ENCODE data around the gene CTTN.
A peak's percentile ranks its signal among the peaks of the same experiment; 100 is the strongest.

Gene CTTN

GRCh38 chr11:70456921-70457532 is 58.7 kb downstream of the CTTN start:
- DNase-seq: no peak

- no peak for DNase-seq
Measured at GRCh38 chr11:70458736-70459135, 60.4 kb downstream of the CTTN start.

- DNase-seq: no peak
Measured at GRCh38 chr11:70460111-70460510, 61.8 kb downstream of the CTTN start.

DNA sequence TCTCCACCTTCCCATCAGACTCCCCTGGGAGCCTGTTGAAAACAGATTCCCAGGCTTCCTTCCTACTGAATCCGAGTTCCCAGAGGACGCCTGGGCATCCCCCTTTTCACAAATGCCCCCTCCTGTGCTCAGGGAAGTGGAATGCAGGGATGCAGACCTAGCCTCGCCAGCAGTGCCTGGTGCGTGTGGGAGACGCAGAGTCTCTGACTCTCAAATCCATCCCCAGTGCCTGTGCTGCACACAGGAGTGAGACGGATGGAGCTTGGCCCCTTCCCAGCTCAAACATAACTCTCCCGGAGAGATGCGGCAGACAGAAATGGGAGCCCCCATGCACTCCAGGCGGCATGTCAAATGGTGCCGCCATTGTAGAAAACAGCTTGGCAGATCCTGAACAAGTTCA is 62.6 kb downstream of the CTTN start:
- no peak for DNase-seq

- no peak for DNase-seq
Measured at GRCh38 chr11:70462818-70463477, 64.6 kb downstream of the CTTN start.

DNA sequence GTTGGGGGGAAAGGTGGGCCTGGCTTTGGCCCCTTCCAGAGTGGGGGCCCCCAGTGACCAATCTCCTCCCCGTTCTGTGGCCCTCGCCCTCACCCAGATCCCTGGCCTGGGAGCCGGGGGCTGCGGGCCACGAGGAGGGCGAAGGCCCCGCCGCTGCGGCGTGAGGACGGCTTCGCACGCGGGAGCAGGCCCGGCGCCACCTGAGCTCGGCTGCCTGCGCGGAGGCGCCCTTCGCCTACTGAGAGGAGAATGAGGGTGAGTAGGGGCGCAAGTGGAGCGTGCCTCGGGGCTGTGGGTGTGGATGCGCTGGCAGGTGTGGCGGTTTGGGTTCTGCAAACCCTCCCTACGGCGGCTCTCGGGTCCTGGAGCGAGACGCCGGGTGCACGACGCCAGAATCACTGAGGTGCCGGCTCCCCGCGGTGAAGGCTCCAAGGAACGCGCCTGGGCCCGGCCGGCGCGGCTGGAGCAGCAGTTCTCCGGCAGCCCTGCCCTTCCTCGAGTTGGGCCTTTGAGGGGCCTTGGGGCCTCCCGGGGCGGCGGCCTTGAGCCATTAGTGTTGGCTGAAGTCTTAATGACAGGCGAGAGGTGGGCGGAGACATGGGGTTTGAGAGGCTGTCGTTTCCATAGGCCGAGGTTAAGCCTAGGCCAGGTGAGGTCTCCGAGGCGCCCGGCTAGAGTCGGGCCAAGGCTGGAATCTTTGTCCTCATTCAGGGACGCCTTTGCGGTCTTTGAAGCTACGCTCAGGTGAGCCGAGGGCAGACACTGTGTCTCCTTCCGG is 65.3 kb downstream of the CTTN start:
- no peak for DNase-seq

GRCh38 chr11:70464509-70465361 is 66.4 kb downstream of the CTTN start:
- DNase-seq: no peak

DNA sequence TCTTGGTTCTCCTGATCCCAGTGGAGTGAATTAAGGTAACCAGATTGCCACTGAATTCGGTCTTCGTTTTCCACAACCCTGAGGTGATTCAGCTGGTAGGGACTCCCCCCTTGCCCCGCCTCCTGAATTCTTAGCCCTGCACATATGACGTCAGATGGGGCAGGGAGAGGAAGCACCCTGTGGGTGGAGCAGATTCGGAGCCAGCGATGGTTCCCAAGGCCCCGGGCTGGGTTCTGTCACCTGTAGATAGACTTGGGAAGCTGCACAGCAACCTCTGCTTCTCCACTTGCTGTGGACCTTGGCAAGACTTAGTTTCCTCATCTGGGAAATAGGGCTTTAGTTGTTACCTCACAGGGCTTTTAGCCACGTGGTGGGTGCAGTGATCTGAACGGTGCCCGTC is 67.8 kb downstream of the CTTN start:
- DNase-seq: no peak

DNA sequence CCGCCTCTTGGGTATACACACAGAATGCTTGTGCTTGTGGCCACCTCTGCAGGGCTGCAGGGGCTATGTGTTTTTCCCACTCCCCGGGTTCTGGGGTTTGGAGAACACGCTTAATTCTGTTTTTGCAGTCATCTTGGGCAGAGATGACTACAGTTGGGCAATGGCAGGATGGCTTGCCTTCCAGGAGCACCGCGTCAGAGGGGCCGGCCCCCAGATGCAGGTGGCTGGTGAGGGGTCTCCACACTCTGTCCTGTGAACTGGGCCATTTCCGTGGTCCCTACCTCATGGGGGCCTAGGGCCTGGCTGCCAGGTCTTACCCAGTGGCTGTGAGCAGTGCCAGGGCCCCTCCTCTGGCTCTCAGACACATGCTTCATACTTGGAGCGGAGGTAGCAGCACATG is 68.3 kb downstream of the CTTN start:
- no peak for DNase-seq

GRCh38 chr11:70467201-70468085 is 69.1 kb downstream of the CTTN start:
- peak; percentile 31 for DNase-seq

DNA sequence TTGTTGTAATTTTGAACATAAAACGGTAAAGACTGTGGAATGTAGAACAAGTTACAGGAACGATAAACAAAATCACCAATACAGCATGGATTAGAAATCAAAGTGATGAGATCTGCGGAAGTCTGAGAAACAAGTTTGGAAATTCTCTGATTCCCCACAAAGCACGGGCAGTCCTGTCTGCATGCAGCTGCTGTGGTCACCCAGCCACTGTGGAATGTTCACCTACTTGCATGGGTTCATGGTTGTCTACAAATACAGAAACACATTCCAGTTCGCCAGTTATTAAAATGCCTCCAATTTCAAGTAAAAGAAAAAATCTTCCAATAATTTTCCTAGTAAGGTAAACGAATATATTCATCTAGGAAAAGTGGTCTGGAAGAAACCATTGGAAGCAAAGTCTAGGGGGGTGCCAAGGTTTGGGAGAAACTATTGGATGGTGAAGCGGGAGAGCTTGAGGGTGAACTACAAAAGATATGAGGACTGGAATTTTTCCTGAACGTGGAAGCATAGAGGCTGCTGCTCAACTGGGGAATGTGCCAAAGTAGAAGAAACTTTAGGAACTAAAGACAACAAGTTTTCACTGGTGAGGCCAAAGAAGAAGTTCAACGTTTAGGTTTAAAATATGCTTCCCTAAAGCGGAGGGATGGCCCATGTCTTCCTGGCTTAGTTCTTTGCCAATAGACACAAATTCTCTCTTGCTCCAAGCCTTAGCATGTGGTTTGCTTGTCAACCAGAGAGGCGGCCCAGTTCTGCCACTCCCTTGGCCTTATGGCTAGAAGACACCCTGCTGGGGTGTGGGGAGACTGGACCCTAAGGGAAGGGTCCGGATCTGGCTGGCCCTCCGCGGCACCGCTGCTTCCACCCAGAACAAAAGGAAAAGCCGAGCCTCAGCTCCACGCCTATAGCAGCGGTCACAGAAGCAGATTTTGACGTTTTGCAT is 70.2 kb downstream of the CTTN start:
- no peak for DNase-seq

- no peak for DNase-seq
Measured at GRCh38 chr11:70470127-70470526, 71.8 kb downstream of the CTTN start.

- no peak for DNase-seq
Measured at GRCh38 chr11:70471254-70471653, 72.9 kb downstream of the CTTN start.

DNA sequence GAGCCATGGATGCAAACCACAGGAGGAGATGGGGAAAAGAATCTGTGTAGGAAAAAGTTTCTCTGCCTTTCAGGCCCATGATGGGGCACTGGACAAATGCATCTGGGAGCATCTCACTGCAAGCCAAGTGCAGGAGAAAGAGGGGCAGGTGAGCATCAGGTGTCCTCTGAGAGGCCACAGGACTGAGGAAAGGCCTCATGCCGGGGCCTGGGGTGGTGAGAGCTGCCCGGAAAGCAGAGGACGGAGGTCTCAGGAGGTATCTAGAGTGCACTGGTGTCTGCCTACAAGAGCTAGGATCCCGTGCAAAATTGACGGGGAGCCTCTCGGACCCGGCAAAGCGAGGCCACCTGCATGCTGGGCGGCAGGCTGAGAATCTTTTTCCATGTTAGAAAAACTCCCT is 73.9 kb downstream of the CTTN start:
- DNase-seq: no peak

DNA sequence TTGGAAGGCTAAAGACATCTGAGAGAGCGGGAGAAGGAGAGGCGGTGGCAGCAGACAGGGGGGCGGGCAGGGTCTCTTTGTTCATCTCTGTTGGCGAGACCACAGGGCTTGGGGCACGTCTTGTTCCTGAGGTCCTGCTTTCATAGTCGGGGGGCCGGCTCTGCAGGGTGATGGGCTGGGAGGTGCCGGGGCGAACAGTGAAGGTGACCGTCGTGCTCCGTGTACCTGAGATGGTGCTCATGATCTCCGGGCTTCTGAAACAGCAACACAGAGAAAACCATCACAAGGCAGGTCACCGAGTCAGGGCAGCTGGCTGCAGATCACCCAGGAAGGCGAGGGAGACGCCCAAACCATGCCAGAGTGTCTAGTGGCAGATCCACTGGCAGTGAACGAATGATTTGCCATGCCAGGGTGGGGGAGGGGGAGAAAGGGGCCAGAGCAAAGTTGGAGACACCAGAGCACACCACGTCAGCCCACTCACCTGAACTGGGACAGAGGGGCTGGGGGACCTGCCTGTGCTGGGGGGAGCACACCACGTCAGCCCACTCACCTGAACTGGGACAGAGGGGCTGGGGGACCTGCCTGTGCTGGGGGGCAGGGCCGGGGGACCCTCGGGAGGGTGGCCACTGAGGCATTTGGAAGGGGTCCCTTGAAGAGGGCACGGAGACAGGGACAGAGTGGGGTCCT is 75.0 kb downstream of the CTTN start:
- DNase-seq: no peak

GRCh38 chr11:70473873-70474690 is 75.8 kb downstream of the CTTN start:
- no peak for DNase-seq

GRCh38 chr11:70474710-70475109 is 76.4 kb downstream of the CTTN start:
- DNase-seq: no peak

- DNase-seq: no peak
Measured at GRCh38 chr11:70476669-70477068, 78.3 kb downstream of the CTTN start.

DNA sequence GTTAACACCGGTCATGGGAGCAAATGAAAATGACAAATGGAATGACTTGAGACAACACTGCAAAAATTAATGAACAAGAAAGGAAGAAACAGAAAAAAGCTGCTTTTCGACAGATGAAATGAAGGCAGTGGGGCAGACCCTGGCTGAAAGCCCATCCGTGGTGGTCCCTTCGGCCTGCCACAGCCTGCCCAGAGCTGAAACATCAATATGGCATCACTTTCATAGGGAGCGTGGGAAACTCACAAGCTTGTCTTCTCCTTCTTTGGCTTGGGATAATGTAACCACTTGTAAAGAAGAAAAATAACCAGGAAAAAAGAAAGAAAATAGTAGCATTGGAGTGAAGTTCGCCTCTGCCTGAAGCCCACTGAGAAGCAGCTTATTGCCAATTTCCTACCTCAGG is 78.8 kb downstream of the CTTN start:
- no peak for DNase-seq

DNA sequence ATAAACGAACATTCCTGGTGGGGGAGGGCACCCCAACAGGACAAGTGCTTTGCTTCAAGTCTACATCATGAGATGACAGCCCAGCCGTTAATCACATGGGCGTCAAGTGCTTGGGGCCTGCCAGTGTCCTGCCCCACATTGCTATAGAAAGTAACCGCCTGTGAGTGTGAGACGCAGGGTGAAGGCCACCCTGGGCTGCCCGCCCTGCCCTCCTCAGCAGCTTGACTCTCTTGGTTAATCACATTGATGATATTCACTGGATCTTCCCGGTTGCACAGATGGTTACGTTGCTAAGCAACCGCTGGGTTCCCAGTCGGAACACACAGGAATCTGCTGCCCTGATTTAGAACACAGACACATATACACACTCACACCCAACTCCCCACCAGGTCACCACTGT is 79.3 kb downstream of the CTTN start:
- DNase-seq: no peak
